NB4 (cell line): Measurements from ENCODE around the gene CALN1.

Experiments
- DNase-seq: peaks from one replicate; pipeline ENCODE4 v3.0.0; 2010; ENCODE audit warnings: low read depth
- H3K4me3 ChIP-seq: one replicate; pipeline ENCODE4 v1.5.1; 2011; ENCODE audit warnings: mild to moderate bottlenecking, low read depth, low read length, moderate library complexity
- MYC ChIP-seq: IDR thresholded peaks from 2 replicates; pipeline ENCODE4 v1.6.1; 2011; ENCODE audit warnings: low read depth, low read length
- POLR2A ChIP-seq: IDR thresholded peaks from 2 replicates; pipeline ENCODE4 v1.6.1; 2011; ENCODE audit warnings: mild to moderate bottlenecking; ENCODE audit not compliant: insufficient read length; ENCODE audit errors: extremely low read depth
- TF ChIP-seq, protein P1 (sequence below): IDR thresholded peaks from 2 replicates; pipeline ENCODE4 v1.6.1; 2011; ENCODE audit warnings: low read depth, low read length
- TF ChIP-seq, protein P2 (sequence below): IDR thresholded peaks from one replicate; pipeline ENCODE4 v1.5.1; 2012; ENCODE audit warnings: low read depth, low read length

The CALN1 gene

DNA sequence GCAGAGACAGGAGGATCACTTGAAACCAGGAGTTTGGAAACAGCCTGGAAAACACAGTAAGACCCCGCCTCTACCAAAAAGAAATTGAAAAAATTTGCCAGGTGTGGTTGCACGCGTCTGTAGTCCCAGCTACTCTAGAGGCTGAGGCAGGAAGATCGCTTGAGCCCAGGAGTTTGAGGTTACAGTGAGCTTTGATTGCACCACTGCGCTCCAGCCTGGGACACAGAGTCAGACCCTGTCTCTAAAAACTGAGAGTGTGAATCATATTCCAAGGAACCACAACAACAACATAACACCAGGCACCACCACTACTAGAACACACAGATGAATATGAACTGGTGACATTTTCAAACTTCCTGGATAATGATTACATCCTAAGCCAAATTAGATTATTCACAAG is 324.2 kb downstream of the CALN1 start:
- no peak overlapping the region for H3K4me3 ChIP-seq
- DNase-seq, result no peak
- TF ChIP-seq, protein P1, sequence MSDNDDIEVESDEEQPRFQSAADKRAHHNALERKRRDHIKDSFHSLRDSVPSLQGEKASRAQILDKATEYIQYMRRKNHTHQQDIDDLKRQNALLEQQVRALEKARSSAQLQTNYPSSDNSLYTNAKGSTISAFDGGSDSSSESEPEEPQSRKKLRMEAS, result no peak
- no peak for TF ChIP-seq MYC
- TF ChIP-seq, protein P2, sequence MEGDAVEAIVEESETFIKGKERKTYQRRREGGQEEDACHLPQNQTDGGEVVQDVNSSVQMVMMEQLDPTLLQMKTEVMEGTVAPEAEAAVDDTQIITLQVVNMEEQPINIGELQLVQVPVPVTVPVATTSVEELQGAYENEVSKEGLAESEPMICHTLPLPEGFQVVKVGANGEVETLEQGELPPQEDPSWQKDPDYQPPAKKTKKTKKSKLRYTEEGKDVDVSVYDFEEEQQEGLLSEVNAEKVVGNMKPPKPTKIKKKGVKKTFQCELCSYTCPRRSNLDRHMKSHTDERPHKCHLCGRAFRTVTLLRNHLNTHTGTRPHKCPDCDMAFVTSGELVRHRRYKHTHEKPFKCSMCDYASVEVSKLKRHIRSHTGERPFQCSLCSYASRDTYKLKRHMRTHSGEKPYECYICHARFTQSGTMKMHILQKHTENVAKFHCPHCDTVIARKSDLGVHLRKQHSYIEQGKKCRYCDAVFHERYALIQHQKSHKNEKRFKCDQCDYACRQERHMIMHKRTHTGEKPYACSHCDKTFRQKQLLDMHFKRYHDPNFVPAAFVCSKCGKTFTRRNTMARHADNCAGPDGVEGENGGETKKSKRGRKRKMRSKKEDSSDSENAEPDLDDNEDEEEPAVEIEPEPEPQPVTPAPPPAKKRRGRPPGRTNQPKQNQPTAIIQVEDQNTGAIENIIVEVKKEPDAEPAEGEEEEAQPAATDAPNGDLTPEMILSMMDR, result no peak
- TF ChIP-seq POLR2A, result no peak

DNA sequence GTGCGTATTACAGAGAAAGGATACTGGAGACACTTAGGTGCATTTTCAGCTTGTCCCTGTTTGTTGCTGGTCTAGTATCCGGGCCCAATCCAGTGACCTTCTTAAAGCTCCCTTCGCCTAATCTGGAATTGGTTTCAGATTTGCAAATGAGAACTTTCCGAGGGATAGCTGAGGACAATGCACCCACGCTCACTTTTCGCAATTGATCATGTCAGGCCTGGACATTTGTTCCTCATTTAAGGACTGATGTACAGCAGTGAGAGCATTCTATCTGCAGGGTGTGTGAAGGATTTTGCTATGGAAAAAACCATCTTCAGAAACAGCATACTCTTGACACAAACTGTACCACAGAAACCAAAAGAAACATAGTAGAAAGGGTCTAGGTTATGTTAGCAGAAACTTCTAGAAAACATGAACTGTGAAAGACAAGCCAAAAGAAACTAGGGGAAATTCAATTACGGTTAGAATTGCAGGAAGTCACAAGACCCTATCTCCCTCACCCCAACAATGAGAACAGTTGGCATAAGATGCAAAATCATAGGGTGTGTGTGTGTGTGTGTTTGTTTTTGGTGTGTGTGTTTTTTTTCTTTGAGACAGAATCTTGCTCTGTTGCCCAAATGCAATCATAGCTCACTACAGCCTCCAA is 331.1 kb downstream of the CALN1 start:
- TF ChIP-seq MYC, result no peak
- no peak for TF ChIP-seq POLR2A
- TF ChIP-seq, protein P1, result no peak
- TF ChIP-seq, protein P2, result no peak
- no peak overlapping the region for H3K4me3 ChIP-seq
- no peak for DNase-seq

DNA sequence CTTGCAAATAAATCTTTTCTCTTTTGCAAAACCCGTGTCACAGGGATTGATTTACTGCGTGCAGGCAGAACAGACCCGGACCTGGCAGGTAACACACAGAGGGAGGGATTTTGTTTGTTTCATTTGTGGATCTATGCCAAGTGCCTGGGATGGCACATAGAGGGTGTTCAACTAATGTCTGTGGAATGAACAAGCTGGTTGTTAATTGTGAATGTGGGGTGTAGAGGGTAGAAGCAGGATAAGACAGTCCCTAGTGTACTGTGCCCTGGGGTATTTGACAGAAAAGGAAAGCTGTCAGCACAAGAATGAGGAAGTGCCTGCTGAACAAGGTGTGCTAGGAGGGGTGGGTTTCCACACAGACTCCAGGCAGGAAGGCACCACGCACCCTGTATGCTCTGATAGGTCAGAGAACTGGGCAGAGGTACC is 331.8 kb downstream of the CALN1 start:
- no peak overlapping the region for H3K4me3 ChIP-seq
- DNase-seq, result no peak
- TF ChIP-seq MYC (no peak), POLR2A (no peak)
- TF ChIP-seq, protein P1, result no peak
- TF ChIP-seq, protein P2, result no peak

DNA sequence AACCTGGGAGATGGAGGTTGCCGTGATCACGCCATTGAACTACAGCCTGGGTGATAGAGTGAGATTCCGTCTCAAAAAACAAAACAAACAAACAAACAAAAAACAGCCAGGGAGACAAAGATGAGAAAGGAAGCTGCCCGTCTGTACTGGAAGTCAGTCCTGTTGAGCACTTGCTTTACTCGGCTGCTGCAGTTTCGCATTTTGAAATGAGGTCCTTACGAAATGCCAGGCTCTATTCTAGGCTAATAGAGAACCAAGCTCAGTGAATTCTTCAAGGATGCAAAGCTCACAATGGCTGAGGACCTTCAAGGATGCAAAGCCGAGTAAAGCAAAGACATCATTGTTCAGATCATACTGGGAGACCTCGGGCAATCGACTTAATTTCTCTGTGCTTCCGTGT is 333.3 kb downstream of the CALN1 start:
- TF ChIP-seq, protein P2, result no peak
- TF ChIP-seq MYC, result no peak
- TF ChIP-seq, protein P1, result no peak
- no peak for TF ChIP-seq POLR2A
- DNase-seq, result no peak
- H3K4me3 ChIP-seq, result no peak overlapping the region

DNA sequence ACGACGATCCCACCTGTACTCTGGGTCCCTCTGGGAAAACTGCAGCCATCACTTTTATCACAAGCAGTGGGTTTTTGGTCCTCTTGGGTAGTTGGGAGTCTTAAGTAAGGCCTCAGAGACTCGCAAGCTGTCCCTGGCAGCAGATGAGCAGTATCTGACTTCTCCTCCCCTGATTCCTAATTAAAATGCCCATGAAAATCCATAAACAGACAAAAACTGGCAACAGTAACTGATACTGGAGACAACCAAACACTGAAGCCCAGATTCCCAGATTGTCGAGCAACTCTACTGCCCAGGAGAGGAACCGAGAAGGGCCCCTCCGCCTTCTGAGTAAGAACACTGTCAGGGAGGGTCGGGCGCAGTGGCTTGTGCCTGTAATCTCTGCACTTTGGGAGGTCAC is 333.8 kb downstream of the CALN1 start:
- no peak overlapping the region for H3K4me3 ChIP-seq
- DNase-seq, result no peak
- TF ChIP-seq, protein P1, result no peak
- TF ChIP-seq, protein P2, result no peak
- TF ChIP-seq POLR2A (no peak), MYC (no peak)
